Hematopoietic multipotent progenitor cell treated with erythropoietin and hydrocortisone succinate and interleukin-3 and kit ligand, for 6 days (in vitro differentiated cells): ENCODE results near the gene C4B.
"Not testable (repeated sequence)": the region's sequence is repeated elsewhere in the genome, so short reads cannot be mapped to it uniquely, and the experiment has no call there.

Experiments used
- DNase-seq: peaks from one replicate; pipeline ENCODE4 v3.0.0-alpha.2; 2015

The C4B gene

DNA sequence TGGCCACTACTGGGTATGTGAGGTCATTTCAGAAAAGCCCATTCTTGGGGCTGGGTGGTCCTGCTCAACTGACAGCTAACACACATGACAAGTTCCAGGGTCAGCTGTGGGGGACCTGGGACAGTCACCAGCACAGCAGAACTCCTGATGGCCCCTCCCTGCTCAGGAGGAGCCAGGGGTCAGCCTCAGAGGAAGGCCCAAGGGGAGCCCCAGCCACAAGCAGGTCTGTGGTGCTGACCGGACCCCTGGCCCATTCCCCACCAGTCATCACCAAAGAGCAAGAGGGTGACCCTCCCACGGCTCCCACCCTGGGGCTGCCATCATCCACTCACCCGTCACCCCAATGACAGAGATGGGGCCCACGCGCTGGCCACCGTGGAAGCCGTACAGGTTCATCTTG lies 41.7 kb downstream of the C4B start:
- DNase-seq: no peak

DNA sequence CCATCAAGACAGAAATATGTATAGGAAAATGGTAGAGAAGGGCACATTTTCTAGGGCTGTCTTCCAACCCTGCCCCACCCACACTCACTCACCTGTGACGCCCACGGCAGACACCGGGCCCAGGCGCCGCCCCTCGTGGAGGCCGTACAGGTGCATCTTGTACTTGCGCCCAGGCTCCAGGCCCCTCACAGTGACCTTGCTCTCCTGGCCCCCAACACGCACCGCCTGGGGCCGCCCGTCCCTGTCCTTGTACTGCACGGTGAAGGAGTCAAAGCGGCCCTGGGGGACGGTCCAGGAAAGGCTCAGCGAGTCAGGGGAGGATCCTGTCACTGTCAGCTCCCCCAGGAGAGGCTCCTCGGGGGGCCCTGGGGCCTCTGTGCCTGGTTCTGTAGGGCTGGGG lies 43.4 kb downstream of the C4B start:
- no peak for DNase-seq

DNA sequence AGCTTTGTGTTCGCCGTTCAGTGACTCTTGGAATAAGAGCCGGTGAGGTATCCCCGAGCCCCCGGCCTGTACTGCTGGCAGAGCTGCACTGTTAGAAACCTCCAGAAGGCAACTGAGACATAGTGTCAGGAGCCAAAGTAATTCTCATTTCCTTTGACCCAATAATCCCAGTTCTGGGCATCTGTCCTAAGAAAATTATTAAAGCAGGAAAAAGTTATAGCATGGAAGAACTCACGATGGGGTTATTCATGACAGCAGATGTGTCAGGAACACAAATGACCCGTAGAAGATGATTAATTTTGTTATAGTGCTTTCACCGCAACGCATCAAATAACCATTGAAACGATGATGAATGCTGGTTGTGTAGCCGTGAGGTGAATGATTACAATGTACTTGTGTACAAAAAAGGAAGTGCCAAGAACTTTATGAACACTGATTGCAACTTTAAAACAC lies 43.9 kb downstream of the C4B start:
- no peak for DNase-seq

DNA sequence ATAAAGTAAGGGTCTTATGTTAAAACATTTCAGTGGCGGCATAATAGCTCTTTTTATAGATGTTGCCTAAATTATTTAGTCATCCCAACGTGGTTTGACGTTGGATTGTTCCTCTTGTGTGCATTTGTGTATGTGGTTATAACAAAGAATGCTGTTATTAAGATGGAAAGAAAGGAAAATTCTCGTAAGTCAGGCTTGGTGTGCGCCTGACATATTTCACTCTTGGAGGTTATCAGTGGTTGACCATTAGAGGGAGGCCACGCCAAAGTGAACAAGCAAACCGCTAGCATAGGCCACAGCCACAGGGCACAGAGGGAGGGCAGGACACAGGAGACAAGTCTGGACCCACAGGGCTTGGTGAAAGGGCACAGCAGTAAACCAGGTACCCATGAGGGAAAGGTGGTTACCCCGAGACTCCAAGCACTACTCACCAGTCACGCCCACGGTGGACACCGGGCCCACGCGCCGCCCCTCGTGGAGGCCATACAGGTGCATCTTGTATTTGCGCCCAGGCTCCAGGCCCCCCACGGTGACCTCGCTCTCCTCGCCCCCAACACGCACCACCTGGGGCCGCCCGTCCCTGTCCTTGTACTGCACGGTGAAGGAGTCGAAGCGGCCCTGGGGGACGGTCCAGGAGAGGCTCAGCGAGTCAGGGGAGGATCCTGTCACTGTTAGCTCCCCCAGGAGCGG lies 46.5 kb downstream of the C4B start:
- DNase-seq: no peak

DNA sequence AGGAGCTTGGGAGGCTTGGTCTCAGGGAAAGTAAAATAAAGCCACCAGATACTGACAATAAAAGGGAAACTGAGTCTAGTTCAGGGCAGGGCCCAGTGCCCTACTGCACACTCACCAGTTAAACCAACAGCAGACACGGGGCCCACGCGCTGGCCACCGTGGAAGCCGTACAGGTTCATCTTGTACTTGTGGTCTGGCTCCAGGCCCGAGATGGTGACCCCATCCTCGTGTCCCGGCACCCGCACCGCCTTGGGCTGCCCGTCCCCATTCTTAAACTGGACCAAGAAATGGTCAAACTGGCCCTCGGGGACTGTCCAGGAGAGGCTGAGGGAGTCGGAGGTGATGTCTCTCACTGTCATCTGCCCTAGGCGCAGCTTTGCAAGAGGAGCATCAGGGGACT lies 50.1 kb downstream of the C4B start:
- DNase-seq: no peak

DNA sequence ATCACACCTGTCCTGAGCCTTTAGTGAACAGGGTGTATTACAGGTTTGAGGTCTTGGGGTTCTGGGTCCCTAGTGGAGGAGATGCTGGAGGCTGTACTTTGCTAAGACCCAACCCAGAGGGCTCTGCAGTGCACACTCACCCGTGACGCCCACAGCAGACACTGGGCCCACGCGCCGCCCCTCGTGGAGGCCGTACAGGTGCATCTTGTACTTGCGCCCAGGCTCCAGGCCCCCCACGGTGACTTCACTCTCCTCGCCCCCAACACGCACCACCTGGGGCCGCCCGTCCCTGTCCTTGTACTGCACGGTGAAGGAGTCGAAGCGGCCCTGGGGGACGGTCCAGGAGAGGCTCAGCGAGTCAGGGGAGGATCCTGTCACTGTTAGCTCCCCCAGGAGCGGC lies 52.9 kb downstream of the C4B start:
- DNase-seq: not testable (repeated sequence)

DNA sequence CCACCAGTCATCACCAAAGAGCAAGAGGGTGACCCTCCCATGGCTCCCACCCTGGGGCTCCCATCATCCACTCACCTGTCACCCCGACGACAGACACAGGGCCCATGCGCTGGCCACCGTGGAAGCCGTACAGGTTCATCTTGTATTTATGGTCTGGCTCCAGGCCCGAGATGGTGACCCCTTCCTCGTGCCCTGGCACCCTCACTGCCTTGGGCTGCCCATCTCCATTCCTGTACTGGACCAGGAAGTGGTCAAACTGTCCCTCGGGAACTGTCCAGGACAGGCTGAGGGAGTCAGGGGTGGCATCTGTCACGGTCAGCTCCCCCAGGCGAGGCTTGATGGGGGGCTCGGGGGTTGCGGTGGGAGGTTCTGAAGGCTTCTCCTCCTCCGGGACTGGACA lies 53.7 kb downstream of the C4B start:
- DNase-seq: not testable (repeated sequence)

DNA sequence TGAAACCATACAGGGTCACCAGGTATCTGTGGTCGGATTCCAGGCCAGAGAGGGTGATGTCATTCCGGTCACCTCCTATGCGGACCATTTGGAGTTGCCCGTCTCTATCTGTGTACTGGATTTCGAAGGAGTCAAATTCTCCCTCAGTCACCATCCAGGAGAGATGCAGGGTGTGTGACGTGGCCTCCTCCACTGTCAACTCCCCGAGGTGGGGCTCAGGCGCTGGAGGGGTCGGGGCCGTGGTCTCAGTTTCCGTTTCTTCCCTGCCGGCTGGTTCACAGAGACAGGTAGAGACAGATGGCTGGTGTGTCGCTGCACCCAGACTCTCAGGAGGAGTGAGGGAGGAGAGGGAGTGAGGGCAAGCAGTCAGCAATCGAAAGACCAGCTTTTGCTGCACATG lies 54.3 kb downstream of the C4B start:
- no peak for DNase-seq

DNA sequence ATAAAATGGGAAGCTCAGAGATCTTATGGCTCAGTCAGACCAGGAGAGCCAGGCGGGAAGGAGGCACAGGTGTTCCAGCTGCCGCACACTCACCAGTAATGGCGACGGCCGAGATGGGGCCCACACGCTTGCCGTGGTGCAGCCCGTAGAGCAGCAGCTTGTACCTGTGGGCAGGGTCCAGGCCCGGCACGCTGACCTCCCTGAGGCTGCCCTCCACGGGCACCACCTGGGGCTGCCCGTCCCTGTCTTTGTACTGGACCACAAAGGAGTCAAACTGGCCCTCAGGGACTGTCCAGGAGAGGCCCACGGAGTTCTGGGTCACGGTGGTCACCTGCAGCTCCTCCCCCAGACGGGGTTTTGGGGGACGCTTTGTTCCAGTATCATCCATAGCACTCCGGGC lies 54.9 kb downstream of the C4B start:
- no peak for DNase-seq

DNA sequence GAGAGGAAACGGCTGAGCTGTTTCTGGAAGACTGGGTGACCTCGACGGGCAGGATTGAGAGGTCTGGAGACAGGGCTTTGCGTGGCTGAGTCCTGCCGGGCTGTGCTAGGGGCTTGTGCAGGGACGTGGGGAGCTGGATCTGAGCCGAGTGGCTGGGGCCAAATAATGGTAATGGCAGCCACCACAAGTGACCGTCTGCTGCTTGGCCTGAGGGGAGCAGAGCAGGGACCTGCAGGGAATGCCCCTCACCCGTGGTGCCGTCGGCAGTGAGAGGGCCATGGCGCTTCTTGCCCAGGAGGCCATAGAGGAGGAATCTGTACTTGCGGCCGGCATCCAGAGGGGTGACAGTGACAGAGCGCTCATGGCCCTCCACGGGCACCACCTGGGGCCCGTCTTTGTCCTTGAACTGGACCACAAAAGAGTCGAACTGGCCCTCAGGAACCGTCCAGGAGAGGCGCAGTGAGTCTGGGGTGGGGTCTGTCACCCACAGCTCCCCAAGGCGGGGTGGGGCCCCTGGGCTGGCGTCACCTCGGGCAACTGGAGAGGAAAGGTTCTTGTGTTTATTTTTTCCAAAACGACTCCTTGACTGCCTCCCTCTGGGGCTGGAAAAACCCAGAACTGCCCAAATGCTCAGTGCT lies 55.4 kb downstream of the C4B start:
- DNase-seq: no peak

DNA sequence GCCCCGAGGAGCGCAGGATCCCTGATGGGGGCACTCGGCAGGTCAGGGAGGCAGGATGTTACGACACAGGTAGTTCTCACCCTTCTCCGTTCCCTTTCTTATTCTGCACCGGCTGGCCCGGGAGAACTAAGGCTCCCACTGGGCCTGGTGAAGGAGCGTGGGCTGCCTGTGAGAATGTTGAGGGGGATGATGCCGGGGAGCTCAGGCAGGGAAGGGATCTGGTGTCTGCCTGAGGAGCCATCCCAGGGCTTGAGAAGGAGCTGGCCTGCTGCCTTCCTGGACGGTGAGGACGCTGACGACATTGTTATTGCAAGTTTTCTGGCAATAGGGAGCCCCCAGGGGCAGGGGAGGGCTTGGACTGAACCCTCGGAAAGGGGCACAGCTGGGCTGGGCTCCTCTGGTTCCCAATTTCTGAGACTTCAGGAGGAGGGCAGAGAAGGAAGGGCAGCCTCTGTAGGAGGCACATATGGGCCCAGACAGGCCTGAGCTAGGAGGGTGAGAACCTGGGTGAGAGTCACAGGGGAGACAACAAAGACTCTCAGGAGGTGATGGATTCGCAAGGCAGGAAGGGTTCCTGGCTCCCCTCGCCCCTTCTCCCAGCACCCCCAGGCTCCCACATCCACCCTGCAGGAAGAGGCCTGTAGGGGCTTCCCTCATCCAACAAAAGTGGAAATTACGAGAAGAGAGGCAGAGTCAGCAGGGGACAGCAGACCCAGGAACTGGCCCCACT lies 56.4 kb downstream of the C4B start:
- no peak for DNase-seq

DNA sequence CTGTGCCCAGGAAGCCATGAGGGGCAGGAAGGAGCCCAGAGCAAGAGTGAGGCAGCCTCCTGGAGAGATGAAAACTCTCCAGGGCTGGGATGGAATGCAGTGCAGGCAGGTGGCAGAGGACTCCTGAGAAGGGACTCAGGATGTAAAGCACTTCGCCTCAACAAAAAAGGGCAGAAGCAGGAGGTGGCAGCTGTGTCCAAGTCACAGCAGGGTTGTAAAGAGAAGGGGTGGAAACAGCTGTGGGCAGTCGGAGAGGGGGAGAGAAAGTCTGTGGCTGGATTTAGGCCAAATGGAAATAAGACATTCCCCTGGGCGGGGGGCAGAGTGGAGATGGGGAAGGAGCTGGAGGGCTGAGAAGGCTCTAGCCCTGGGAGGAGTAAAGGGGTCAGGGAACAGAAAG lies 58.5 kb downstream of the C4B start:
- no peak for DNase-seq

DNA sequence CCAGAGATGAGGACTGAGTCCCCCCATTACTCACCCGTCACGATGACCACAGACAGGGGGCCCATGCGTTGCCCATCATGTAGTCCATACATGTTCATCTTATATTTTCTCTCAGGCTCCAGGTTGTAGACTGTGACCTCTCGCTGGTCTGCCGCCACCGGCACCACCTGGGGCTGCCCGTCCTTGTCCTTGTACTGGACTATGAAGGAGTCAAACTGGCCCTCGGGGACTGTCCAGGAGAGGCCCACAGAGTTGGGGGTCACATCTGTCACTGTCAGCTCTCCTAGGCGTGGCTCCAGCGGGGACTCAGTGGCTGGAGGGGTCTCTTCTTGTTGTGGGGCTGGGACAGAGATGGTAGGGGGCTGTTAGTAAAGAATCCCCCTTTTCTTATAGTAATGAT lies 59.0 kb downstream of the C4B start:
- DNase-seq: no peak

DNA sequence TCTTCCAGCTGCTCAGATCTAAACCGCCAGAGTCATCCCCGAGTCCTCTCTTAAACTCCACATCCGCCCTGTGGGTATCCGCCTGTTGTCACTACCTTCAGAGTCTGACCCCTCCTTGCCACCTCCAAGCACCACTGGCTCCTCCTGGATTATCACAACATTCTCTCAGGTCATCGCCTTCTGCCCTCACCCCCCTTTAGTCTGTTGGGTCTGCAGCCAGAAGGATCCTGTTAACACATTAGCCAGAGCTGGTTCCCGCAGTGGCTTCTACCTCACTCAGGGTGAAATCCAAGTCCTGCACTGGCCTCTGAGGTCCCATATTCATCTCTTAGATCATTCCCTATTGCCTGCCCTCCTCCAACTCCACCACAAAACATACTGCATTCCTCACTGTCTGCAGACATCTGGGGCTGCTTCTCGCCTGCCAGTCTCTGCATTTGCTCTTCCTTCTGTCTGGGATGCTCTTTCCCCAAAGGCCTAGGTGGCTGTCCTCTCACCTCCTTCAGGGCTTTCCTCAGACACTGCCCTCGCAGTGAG lies 60.5 kb downstream of the C4B start:
- no peak for DNase-seq

DNA sequence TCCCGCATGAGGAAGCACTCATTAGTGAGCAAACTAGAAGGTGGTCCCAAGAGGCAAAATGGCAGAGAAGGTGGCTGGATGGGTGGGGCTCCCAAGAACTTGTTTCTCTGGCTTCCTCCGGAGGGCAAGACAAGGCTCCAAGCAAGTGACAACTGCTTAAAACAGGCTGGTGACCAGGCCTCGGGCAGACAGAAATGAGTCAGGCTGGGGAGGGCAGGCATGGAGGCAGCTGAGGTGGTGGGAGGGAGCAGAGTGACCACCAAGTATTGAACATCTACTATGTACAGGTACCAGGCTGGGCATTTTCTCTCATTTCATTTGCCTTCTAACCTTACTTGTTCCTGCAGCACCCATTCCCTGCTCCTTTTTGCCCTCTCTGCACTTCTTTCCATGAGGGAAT lies 61.2 kb downstream of the C4B start:
- DNase-seq: no peak

DNA sequence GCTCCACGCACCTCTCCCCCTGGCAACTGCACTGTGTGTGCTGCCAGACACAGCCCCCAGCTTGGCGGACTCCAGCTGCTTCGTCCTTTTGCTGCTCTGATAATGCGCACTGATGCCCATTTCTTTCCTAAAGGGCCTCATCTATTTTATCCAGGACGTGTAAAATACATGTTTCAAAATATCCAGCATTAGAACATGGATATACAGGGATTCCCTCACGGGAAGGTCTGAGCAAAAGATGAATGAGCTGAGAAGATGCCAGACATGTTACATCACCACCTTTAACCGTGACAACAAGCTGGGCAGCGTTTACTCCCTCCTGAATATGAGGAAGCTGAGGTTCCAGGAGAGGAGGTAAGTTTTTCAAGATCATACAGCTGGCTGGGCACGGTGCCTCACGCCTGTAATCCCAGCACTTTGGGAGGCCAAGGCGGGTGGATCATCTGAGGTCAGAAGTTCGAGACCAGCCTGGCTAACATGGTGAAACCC lies 61.8 kb downstream of the C4B start:
- no peak for DNase-seq

DNA sequence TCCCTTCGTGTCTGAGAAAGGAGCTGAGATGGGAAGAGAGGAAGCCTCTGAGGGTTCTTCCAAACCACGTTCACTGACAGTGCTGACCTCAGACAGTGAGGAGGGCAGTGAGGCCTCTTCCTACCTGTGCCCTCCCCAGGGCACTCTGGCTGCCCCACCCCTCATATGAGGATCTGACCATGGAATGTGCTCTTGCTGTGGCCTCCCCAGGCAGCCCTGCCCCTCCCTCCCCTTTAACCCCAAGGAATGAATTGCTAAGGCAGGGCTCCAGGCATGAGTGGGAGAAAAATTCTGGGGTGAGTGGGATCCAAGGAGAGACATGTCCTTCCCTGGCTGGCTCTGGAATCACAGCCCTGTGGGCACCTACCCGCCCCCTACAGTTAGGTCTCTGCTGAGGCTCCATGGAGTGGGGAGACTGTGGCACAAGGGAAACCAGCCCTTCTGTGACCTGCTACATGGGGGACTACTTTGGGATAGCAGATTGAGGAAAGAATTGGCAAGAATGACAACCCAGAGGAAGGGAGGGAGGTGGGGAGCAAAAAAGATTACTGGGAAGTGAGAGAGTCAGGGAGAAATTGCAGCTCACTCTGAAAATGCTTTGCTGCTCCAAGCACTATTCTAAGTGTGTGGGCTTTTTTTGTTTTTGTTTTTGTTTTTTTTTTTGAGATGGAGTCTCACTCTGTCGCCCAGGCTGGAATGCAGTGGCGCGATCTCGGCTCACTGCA lies 65.1 kb downstream of the C4B start:
- no peak for DNase-seq

DNA sequence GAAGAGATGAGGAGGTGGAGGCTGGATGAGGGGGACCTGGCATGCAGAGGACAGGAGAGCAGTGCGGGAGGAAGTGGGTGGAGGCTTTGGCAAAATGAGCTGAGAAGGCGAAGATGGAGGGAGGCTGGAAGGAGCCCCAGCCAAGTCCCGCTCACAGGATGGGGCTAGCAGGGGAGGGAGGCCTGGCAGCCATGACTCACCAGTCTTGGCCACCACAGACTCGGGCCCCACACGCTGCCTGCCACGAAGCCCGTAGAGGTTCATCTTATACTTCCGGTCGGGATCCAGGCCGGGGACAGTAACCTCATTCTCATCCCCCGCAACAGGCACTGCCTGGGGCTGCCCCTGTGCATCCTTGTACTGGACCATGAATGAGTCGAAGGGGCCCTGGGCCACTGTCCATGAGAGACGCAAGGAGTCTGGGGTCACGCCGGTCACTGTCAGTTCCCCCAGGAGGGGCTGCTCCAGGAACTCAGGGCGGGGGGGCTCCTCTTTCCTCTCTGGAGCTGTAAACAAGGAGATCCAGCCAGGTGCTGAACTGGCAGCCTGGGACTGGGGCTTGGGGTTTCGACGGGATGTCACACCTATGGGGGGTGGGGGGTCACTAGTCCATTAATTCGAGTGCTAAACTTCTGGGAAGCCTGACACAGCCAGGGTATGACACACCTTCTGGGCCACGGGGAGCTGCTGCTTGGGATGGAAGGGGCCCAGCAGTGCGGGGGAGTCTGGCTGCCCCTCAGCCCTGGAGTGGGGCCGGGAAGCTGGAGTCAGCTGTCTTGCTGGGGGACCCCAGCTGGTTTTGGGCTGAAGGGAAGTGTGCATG lies 66.8 kb downstream of the C4B start:
- no peak for DNase-seq

DNA sequence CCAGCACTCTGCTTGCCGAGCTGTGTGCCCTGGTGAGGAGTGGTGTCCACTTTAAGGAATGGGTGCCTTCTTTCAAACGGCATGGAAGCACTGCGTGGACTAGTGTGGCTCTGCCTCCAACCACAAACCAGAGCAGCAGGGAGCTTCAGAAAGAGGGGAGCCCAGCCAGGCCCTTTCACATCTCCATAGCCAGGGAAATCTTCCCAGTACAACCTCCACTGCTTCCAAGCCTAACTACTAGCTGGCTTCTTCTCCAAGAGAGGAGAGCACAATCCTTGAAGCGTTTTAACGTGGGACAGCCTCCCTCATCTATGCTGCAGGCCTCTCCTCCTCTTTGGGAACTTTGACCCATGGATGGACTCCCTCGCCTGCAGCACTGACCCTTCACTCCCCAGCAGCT lies 67.9 kb downstream of the C4B start:
- DNase-seq: no peak

DNA sequence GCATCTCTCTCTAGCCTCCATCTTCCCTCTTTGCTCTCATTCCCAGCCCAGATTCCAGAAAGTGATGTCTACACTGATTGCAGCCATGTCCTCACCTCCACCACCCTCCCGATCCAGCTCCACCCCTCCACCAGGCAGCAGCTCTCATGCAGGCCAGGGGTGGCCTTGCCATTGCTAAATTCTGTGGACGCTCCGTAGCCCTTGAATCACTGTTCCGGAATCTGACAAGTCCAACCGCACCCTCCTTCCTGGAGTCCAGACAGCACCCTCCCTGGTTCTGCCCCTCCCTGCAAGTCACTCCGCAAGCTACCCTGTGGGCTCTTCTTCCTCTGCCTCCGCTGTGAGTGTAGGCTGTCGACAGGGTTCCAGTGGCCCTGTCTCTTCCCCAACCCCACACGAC lies 68.3 kb downstream of the C4B start:
- DNase-seq: no peak

DNA sequence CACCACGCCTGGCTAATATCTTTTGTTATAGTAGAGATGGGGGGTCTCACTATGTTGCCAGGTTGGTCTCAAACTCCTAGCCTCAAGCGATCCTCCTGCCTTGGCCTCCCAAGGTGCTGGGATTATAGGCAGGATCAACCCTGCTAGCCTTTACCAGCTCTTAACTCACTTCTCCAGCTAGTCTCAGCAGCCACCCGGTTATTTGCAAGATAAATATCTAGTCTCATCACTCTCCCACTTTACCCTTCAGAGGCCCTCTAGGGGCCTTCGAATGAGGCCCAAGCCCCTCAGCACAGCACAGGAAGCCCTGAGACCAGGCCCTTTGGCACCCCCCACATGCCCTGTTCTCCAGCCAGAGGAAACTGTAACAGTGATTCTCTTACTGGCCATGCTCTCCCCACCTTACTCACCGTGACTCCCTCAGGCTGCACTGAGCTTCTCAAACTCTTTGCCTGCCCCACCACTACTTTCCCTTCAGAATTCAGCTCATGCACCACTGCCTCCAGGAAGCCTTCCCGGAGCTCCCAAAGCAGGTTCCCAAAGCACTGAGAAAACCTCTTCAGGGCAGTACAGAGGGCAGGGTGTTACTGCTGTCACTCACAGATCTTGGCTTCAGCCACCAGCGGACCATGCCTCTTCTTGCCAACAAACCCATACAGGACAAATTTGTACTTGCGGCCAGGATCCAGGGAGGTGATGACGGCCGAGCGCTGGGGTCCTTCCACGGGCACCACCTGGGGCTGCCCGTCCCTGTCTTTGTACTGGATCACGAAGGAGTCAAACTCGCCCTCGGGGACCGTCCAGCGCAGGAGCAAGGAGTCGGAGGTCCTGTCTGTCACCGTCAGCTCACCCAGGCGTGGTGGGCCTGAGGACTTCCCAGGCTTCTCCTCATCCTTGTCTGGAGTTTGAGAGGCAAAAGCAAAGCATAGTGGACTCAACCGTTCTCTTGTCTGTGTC lies 69.5 kb downstream of the C4B start:
- no peak for DNase-seq
